HG03159 (cell line): ENCODE data around the gene DDX42.

Experiments used
- ATAC-seq: cut with Tn5 transposase; IDR thresholded peaks from one replicate; pipeline ENCODE4 v1.9.1; 2021; ENCODE audit warnings: mild to moderate bottlenecking, moderate library complexity; ENCODE audit not compliant: unreplicated experiment

Gene DDX42

GRCh38 chr17:63774141-63774968, at the start of gene DDX42:
DDX42 (plus strand) TSS chr17:63774170; CDS start chr17:63787050, 12,880 bp downstream.
- ATAC-seq: peak; percentile 10

- no peak for ATAC-seq
Observed at GRCh38 chr17:63735691-63736090, 38.3 kb upstream of the DDX42 start.

- no peak for ATAC-seq
Observed at GRCh38 chr17:63740464-63741142, 33.4 kb upstream of the DDX42 start.

GRCh38 chr17:63741143-63741407, 32.9 kb upstream of the DDX42 start:
- ATAC-seq: peak; percentile 2

- peak; percentile 85 for ATAC-seq
Observed at GRCh38 chr17:63741408-63742173, 32.4 kb upstream of the DDX42 start, which contains the start of gene STRADA. STRADA (minus strand) TSS chr17:63741799; CDS start chr17:63728369, 13,430 bp downstream.

GRCh38 chr17:63751806-63752205, 22.2 kb upstream of the DDX42 start:
- no peak for ATAC-seq

GRCh38 chr17:63752707-63753106, 21.3 kb upstream of the DDX42 start:
- ATAC-seq: no peak

GRCh38 chr17:63753215-63753614, 20.8 kb upstream of the DDX42 start:
- ATAC-seq: no peak

- no peak for ATAC-seq
Observed at GRCh38 chr17:63754046-63754445, 19.9 kb upstream of the DDX42 start.

GRCh38 chr17:63758428-63758827, 15.5 kb upstream of the DDX42 start:
- ATAC-seq: no peak

GRCh38 chr17:63760771-63761539, 13.0 kb upstream of the DDX42 start:
- no peak for ATAC-seq

- ATAC-seq: no peak
Observed at GRCh38 chr17:63762161-63763078, 11.6 kb upstream of the DDX42 start.

GRCh38 chr17:63764716-63765115, 9.3 kb upstream of the DDX42 start:
- ATAC-seq: no peak

- no peak for ATAC-seq
Observed at GRCh38 chr17:63766754-63767153, 7.2 kb upstream of the DDX42 start.

GRCh38 chr17:63768433-63768832, 5.5 kb upstream of the DDX42 start:
- ATAC-seq: no peak

- ATAC-seq: no peak
Observed at GRCh38 chr17:63772801-63773271, 1.1 kb upstream of the DDX42 start.

- ATAC-seq: peak; percentile 80
Observed at GRCh38 chr17:63773272-63774140, 464 bp upstream of the DDX42 start, which contains the start of gene CCDC47. CCDC47 (minus strand) TSS chr17:63773597; CDS start chr17:63766175, 7,422 bp downstream.

GRCh38 chr17:63774969-63775265, 947 bp downstream of the DDX42 start:
- ATAC-seq: no peak

- no peak for ATAC-seq
Observed at GRCh38 chr17:63775420-63775819, 1.4 kb downstream of the DDX42 start.
